ENCODE data around the gene PARD3B.

PARD3B gene

DNA sequence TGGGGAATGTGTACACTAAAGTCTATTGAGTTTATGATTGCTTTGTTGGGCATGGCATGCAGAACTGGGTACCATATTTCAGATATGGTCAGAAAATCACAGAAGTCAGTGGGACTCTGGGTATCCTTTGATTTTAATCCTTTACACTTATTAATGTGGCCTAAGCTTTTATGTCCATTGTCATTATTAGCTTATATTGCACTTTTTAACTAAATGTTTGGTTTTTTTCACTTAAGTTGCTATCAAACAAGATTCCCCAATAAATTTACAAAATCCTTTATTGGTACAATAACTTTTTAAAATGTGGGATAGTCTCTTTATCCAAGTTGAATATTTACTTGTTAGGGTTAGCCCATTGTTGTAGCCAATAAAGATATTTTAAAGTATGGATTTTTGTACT lies 902.9 kb downstream of the PARD3B start:
- H3K27ac Mint-ChIP-seq, result no peak overlapping the region
- H3K27me3 Mint-ChIP-seq, result peaks cover 0 to 5% of the 10 kb centered on the region in 2 donors
- no peak overlapping the region for H3K4me3 Mint-ChIP-seq
- no peaks in the 10 kb centered on the region for H3K36me3 Mint-ChIP-seq
- DNase-seq (no peak), ATAC-seq (replicated peaks) (no peak)
- H3K4me1 Mint-ChIP-seq, result no peaks in the 10 kb centered on the region
- peaks cover 0 to 3% of the 10 kb centered on the region in 2 donors for H3K9me3 Mint-ChIP-seq

DNA sequence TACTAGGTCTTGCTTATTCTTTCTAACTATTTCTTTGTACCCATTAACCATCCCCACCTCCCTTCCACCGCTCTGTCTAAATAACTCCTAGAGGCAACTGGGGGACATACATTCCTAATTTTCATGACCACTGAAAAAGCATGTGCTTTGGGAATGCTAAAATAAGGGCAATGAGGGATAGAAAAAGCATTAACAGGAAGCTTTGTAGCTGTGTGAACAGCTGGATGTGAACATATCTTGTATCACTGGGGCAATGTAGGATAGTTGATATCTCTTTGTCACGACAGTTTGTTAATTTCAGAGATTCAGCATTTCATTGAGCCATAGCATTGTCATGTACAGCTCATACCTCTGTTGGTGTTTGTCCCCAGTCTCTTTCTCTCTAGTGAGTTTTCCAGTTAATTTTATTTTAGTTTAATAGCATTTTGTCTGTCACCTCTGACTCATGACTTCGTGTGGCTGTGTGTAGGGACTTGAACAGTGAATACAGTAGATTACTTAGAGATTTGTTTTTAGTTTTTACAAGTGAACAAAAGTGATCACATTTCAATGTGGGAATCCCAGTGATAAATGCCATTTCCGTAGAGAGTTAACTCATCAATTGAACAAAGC lies 906.7 kb downstream of the PARD3B start:
- Mint-ChIP-seq H3K4me3 (no peak overlapping the region), H3K4me1 (no peaks in the 10 kb centered on the region), H3K36me3 (no peaks in the 10 kb centered on the region), H3K9me3 (no peaks in the 10 kb centered on the region), H3K27me3 (no peaks in the 10 kb centered on the region), H3K27ac (no peak overlapping the region)
- DNase-seq, result no peak
- no peak for ATAC-seq (replicated peaks)

DNA sequence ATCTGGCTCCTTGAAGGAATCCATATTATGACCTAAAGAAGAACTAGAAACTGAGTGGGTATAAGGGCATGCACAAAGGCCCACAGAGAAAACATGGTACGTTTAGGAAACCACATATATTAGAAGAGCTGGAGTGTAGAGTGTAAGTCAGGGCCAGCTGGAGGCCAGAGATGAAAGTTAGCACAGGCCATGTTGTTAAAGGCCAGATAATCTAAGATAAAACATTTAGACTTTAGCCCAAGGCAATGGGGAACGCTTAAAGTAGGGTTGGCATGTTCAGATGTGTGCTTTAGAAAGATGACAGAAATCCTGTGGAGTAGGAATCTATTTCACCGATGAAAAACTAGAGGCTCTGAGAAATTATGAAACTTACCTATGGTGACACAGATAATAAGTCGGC lies 907.9 kb downstream of the PARD3B start:
- peaks cover 2 to 3% of the 10 kb centered on the region in 2 donors for H3K27me3 Mint-ChIP-seq
- no peaks in the 10 kb centered on the region for H3K36me3 Mint-ChIP-seq
- H3K27ac Mint-ChIP-seq, result no peak overlapping the region
- DNase-seq (no peak), ATAC-seq (replicated peaks) (no peak)
- no peaks in the 10 kb centered on the region for H3K4me1 Mint-ChIP-seq
- H3K4me3 Mint-ChIP-seq, result no peak overlapping the region
- no peaks in the 10 kb centered on the region for H3K9me3 Mint-ChIP-seq

DNA sequence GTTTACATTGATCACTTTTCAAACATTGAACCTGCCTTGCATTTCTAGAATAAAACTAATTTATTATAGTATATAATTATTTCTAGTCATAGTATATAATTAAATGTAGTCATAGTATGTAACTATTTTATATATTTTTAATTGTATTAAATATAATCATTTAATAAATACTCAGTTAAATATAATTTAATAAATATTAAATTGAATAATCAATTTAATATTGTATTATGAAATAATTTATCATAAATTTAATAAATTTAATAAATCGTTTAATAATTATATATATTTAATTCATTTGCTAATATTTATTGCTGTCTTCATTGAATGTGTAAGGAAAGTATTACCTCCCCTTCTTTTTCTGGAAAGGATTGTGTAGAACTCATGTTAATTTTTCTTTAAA lies 911.4 kb downstream of the PARD3B start:
- no peak for DNase-seq
- Mint-ChIP-seq H3K9me3 (no peaks in the 10 kb centered on the region), H3K27ac (no peak overlapping the region), H3K36me3 (no peaks in the 10 kb centered on the region), H3K27me3 (peaks cover 4 to 6% of the 10 kb centered on the region in 2 donors), H3K4me3 (no peak overlapping the region), H3K4me1 (no peaks in the 10 kb centered on the region)
- ATAC-seq (replicated peaks), result no peak

DNA sequence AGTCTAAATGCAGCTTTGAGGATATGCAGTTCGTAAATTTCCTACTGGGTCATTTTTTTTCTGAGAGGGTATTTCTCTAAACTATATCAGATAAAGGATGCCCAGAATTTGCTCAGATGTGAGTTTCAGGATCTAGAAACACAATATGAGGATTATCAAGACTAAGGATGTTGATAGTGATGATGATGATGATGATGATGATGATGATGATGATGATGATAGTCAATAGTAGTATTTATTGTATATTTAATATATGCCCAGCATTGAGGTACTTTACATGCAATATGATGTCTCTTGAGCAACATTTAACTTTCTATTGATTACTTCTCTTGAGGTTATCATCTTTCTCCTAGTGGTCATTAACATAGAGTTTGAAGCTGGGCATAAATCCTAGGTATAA lies 914.9 kb downstream of the PARD3B start:
- Mint-ChIP-seq H3K27ac (no peak overlapping the region), H3K9me3 (no peaks in the 10 kb centered on the region), H3K27me3 (peaks cover 4 to 6% of the 10 kb centered on the region in 2 donors), H3K4me1 (no peaks in the 10 kb centered on the region), H3K36me3 (no peaks in the 10 kb centered on the region), H3K4me3 (no peak overlapping the region)
- ATAC-seq (replicated peaks) (no peak), DNase-seq (no peak)

DNA sequence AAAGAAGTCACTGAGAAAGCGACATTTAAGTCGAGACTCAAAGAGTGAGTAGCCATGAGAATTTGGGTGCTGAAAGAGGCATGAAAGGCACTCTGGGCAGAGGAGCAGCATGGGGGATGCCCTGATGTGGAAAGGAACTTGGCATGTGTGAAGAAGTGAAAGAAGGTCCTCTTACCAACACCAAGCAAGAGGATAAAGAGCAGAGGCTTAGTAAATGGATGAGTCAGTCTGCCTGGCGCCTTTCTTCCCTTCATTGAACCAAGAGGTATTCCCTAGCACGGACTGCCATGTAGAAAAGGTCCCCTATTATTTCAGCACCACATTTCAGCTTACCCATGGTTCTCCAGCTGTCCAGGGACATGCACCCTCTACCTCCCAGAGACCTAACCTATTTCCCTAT lies 915.9 kb downstream of the PARD3B start:
- H3K9me3 Mint-ChIP-seq, result no peaks in the 10 kb centered on the region
- peaks cover 4 to 6% of the 10 kb centered on the region in 2 donors for H3K27me3 Mint-ChIP-seq
- no peak overlapping the region for H3K4me3 Mint-ChIP-seq
- ATAC-seq (replicated peaks) (peak; percentile 16 to 19), DNase-seq (no peak)
- no peak overlapping the region for H3K27ac Mint-ChIP-seq
- no peaks in the 10 kb centered on the region for H3K36me3 Mint-ChIP-seq
- no peaks in the 10 kb centered on the region for H3K4me1 Mint-ChIP-seq

DNA sequence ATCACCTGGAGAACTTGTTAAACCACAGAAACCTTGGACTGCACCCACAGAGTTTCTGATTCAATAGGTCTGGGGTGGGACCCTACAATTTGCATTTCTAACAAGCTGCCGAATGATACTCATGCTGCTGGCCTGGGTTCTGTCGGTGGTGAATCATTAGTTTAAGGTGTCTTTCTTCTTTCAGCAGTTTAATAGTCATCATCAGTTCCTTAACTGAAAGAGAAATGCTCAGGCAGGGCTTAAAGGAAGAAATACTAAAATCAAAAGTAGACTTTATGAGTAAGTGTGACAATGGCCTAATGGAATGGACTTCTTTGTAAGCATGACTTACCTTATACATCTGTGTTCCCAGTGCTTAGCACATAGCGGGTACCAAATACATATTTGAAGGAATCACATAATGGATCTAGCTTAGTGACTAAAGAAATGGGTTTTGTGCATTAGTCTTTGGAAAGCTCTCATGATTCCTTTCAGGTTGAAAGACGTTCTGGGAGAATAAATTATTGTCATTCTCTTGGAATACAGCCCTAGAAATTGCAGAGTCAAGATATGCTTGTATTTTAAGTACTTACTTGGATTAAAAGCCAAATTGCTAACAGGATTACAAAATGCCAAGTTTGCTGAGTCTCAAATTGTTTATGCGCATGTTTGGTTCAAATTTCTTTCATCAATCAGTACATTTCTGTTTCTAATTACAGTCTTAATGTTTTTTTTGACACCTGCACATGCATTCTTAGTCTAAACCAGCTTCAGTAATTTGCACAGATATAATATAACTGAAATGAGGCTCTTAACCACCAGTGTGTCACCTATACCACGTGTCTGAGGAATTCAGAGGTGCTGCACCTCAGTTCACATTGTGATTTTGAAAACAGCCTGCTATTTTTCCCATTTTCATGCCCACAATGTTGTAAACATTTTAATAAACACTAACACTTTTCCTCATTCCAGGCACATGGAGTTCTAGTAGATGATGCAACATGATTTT lies 916.7 kb downstream of the PARD3B start:
- H3K36me3 Mint-ChIP-seq, result no peaks in the 10 kb centered on the region
- no peak overlapping the region for H3K27ac Mint-ChIP-seq
- no peaks in the 10 kb centered on the region for H3K9me3 Mint-ChIP-seq
- no peaks in the 10 kb centered on the region for H3K4me1 Mint-ChIP-seq
- no peak overlapping the region for H3K4me3 Mint-ChIP-seq
- H3K27me3 Mint-ChIP-seq, result peaks cover 4 to 6% of the 10 kb centered on the region in 2 donors
- ATAC-seq (replicated peaks) (peak in 1 of 2 donors; percentile 14), DNase-seq (no peak)

DNA sequence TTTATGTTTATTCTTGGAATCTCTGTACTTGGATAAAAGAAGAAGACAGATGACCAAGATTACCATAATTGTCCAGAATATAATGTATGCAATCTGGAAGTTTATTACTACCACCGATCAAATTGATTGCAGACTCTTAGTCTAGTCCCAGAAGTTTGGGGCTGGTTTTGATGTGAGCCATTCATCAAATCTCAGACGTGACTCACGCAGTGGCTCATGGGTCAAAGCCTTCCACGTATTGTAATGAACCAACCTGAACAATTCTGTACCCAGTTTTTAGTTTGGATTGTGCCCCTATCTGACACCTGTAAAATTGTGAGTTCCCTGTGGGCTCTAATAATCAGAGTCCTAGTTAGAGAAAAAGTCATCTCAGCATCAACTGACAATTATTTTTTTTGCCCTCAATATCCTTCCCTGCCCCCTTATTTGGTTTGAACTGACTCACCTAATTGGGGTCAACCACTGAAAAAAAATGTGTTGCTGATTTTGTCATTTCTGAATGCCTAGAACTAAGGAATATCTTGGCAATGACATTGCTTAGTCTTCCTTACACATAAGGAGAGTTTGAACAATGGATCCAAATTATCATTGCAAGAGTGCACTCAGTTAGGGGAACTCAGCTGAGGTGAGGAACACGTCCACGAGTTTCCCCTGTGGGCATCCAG lies 917.5 kb downstream of the PARD3B start:
- Mint-ChIP-seq H3K27ac (no peak overlapping the region), H3K4me3 (no peak overlapping the region), H3K27me3 (peaks cover 4 to 6% of the 10 kb centered on the region in 2 donors), H3K36me3 (no peaks in the 10 kb centered on the region), H3K9me3 (no peaks in the 10 kb centered on the region), H3K4me1 (no peaks in the 10 kb centered on the region)
- no peak for DNase-seq
- ATAC-seq (replicated peaks), result no peak

DNA sequence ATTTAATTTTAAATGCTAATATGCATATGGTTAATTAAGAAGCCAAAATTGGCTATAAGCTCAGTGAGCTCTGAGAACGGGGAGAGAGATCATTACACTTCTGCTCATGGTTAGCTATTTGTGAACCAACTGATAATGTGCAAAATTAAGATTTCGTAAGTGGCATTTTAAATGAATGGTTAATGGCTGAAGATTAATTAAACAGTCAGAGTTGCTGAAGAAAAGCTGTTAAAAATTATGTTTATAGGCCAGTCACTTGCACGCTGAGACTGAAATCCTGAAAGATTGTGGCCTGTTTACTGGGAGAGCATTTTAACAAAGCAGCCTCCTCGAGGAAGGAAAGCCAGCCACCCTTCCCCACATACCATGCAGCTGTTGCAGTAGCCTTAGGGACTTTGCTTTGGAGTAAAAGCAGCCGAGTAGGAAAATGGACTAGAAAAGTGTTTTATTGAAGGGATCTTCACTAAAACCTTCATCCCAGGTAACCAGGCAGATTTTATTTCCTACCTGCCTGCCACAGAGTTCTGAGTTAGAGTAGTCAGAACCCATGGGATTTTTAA lies 918.3 kb downstream of the PARD3B start:
- Mint-ChIP-seq H3K36me3 (no peaks in the 10 kb centered on the region), H3K27ac (no peak overlapping the region), H3K4me3 (no peak overlapping the region), H3K4me1 (no peaks in the 10 kb centered on the region), H3K9me3 (no peaks in the 10 kb centered on the region), H3K27me3 (no peaks in the 10 kb centered on the region)
- ATAC-seq (replicated peaks), result no peak
- DNase-seq, result no peak

DNA sequence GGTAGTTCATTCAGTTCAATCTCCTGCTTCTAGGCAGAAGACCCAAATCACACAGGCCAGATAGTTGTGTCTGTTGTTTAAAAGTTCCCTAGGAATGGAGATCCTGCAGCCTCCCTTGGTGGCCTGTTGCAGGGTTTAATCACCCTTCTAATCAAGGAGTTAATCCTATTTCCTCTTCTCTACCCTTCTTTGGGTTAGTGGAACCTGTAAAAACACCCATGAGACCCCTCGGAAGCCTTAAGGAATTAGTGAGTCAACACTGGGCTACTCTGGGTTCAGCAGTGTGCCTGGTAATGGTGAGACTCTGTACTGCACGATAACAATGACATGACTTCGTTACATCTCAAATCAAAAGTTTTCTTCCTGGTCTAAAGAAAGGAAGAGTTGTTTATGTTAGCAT lies 919.4 kb downstream of the PARD3B start:
- Mint-ChIP-seq H3K36me3 (no peaks in the 10 kb centered on the region), H3K27ac (no peak overlapping the region), H3K9me3 (no peaks in the 10 kb centered on the region), H3K27me3 (no peaks in the 10 kb centered on the region), H3K4me3 (no peak overlapping the region), H3K4me1 (no peaks in the 10 kb centered on the region)
- no peak for DNase-seq
- ATAC-seq (replicated peaks), result no peak

DNA sequence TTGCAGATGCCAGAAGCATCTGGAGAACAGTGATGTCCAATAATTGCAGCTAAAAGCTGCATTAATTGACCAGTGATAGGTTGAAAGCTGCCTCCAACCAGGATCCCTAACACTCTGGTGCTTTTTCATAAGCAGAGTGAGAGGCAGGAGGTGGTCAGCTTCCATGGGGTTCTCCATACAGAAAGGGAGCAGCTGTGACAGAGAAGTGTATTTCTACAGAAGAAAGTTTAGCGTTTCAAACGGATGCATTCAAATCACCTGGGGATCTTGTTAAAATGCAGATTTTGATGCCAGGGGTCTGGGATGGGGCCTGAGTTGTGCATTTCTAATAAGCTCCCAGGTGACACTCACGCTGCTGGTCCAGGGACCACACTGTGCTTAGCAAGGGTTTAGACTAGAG lies 920.5 kb downstream of the PARD3B start:
- no peaks in the 10 kb centered on the region for H3K9me3 Mint-ChIP-seq
- H3K36me3 Mint-ChIP-seq, result no peaks in the 10 kb centered on the region
- H3K4me1 Mint-ChIP-seq, result no peaks in the 10 kb centered on the region
- no peaks in the 10 kb centered on the region for H3K27me3 Mint-ChIP-seq
- H3K27ac Mint-ChIP-seq, result no peak overlapping the region
- no peak overlapping the region for H3K4me3 Mint-ChIP-seq
- ATAC-seq (replicated peaks), result no peak
- DNase-seq, result no peak

DNA sequence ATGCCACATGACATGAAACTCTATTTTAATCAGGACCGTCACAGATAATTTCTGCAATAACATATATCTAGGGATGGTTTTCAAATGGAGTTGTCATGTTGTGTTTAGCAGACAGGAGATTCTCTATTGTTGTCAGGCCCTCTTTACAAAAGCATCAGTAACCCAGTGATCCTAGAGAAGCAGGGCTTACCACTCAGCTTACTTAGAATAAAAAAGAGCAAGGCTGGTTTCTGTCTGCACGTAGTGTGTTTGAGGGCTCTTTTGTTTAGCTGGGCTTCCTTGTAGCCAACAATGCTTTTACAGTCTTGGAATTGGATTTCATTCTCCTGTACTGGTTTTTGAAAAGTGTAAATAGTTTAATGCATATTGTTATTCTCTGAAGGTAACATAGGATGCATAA lies 926.5 kb downstream of the PARD3B start:
- no peak overlapping the region for H3K4me3 Mint-ChIP-seq
- H3K27ac Mint-ChIP-seq, result no peak overlapping the region
- no peaks in the 10 kb centered on the region for H3K9me3 Mint-ChIP-seq
- DNase-seq (no peak), ATAC-seq (replicated peaks) (no peak)
- no peaks in the 10 kb centered on the region for H3K4me1 Mint-ChIP-seq
- peaks cover 0 to 5% of the 10 kb centered on the region in 2 donors for H3K27me3 Mint-ChIP-seq
- no peaks in the 10 kb centered on the region for H3K36me3 Mint-ChIP-seq

DNA sequence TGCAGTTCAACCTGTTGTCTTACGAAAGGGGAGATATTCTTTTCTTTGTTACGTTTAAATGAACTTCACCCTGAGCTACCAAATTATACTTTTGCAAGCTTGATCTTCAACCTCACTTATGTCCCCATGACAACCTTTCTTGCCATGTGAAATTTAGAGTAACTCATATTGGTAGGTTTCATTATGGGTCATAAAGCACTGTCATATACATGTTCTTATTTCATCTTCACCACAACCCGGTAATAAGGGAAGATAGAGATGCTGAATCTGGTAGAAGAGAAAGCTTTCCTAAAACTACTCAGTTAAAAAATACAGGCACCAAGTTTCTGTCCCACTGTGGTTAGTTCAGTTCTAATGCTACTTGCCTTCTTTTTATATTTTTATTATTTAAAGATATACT lies 928.5 kb downstream of the PARD3B start:
- no peak overlapping the region for H3K27ac Mint-ChIP-seq
- H3K4me1 Mint-ChIP-seq, result no peaks in the 10 kb centered on the region
- H3K9me3 Mint-ChIP-seq, result no peaks in the 10 kb centered on the region
- ATAC-seq (replicated peaks) (no peak), DNase-seq (no peak)
- H3K4me3 Mint-ChIP-seq, result no peak overlapping the region
- H3K27me3 Mint-ChIP-seq, result peaks cover 0 to 5% of the 10 kb centered on the region in 2 donors
- H3K36me3 Mint-ChIP-seq, result no peaks in the 10 kb centered on the region

DNA sequence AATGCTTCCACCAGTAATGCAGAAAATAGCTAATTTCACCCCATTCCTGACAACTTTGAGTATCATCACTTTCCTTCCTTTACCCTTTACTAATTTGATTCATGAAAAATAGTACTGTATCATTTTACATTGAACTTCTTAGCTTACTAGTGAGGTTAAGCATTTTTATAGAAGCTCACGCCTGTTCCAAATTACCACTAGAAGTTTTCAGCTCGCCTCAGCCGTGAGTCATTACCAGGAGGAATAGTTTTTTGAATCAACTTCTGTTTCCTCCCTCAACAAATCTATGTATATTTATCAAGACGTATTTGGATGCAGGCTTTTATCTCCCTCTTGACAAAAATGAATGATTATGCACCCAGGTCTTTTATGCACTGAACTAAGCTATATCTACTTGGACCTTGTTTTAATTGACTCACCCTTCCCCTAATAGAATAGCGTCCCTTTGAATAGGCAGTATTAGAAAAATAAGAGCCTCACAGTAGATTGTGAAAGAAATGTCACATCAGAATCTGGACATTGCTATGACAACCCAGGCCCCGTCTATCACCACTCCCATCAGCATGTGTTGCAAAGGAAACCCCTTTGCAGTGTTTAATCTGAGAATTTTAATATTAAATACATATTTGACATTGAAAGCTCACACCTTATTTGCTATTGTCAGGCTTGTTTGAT lies 929.6 kb downstream of the PARD3B start:
- Mint-ChIP-seq H3K9me3 (no peaks in the 10 kb centered on the region), H3K36me3 (no peaks in the 10 kb centered on the region), H3K27ac (no peak overlapping the region), H3K27me3 (peaks cover 0 to 5% of the 10 kb centered on the region in 2 donors), H3K4me1 (no peaks in the 10 kb centered on the region), H3K4me3 (no peak overlapping the region)
- DNase-seq (no peak), ATAC-seq (replicated peaks) (no peak)

All from stimulated activated naive B cell treated with anti-CD40 and anti-IgM and Interleukin-4, amounts not matched to agents 10 μg/mL and 1 μg/mL and 100 μg/mL, for 72 hours (primary cell).